IMR-90 (cell line): ENCODE measurements around the gene HOXC6.

Source experiments
- POLR2A ChIP-seq: IDR thresholded peaks from 2 replicates; pipeline ENCODE4 v1.6.1; 2012; ENCODE audit warnings: mild to moderate bottlenecking, low read depth, low read length
- RAD21 ChIP-seq: IDR thresholded peaks from 2 replicates; pipeline ENCODE4 v1.6.1; 2012; ENCODE audit warnings: low read length, improper control_type of control experiment

DNA sequence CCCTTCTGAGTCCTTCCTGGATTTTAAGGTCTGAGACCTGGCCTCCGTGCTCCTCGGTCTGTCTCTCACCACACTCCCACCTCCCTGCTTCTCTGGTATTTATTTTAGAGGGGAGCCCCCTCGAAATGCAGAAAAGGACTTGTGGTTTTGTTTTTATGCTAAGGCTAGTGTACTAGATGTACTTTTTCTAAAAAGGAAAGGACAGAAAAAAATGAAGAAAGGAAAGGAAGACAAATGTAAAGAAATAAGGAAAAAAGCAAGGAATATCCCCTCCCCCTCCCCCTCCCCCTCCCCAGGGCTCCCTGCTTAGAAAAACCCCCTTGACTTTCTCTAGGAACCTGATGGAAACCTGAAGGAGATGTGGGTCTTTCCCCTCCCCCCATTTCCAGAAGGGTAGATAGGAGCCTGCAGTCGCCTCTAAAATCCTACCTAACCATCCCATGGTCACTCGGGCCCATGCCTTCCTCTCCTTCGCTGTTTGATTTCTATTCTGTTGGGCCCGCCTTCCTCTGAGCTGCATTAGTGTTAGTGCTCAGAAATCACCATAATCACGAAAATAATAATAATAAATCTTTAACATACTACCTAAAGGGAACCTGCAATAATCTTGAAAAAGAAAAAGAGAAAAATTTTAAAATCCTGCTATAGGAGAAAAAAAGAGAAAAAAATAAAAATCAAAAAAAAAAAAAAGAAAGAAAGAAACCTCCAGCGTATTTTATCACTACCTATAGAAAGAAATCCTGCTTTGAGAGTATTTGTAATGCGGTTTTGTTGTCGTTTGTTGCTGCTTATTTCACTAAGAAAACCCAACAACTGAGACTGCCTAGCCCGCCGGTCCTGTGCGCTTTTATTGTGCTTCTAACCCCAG is 16.3 kb upstream of the HOXC6 start:
- TF ChIP-seq POLR2A: no peak
- no peak for TF ChIP-seq RAD21
